ENCODE results near the gene PFDN2.

PFDN2 gene

DNA sequence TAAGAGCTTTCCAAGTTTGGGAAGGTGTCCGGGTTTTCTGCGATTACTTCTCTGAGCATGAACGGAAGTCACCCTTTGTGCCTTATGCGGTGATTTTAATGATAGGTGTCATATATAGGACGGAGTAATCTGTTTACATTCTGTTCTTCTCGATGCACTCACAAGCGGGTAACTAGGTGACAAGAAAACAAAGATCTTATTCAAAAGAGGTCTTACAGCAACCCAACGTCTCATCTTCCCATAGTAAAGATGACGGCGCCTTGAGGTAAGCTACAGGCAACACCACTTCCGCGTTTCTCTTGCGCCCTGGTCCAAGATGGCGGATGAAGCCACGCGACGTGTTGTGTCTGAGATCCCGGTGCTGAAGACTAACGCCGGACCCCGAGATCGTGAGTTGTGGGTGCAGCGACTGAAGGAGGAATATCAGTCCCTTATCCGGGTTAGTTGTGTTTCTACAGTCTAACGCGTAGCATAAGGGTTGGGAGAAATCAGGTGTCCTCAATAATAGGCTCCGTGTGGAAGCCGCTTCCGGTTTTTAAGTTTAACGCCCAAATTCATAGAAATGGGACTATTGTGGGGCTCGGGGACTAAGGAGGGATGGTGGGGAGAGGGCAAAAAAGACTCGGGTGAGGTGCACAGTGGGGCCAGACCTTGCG is 36.0 kb upstream of the PFDN2 start, which contains the start of gene UFC1:
Gene UFC1, plus strand, starts transcription at position 297 of the 656 bp plus-strand sequence. Its CDS starts 20 bp downstream, at position 317.
- peak; percentile 71 for DNase-seq (ENCODE audit: extremely low read depth, low read depth)
- TF ChIP-seq, protein P1, sequence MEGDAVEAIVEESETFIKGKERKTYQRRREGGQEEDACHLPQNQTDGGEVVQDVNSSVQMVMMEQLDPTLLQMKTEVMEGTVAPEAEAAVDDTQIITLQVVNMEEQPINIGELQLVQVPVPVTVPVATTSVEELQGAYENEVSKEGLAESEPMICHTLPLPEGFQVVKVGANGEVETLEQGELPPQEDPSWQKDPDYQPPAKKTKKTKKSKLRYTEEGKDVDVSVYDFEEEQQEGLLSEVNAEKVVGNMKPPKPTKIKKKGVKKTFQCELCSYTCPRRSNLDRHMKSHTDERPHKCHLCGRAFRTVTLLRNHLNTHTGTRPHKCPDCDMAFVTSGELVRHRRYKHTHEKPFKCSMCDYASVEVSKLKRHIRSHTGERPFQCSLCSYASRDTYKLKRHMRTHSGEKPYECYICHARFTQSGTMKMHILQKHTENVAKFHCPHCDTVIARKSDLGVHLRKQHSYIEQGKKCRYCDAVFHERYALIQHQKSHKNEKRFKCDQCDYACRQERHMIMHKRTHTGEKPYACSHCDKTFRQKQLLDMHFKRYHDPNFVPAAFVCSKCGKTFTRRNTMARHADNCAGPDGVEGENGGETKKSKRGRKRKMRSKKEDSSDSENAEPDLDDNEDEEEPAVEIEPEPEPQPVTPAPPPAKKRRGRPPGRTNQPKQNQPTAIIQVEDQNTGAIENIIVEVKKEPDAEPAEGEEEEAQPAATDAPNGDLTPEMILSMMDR (IDR thresholded peaks at IDR 0.05; ENCODE audit: low read depth, low read length): no peak

DNA sequence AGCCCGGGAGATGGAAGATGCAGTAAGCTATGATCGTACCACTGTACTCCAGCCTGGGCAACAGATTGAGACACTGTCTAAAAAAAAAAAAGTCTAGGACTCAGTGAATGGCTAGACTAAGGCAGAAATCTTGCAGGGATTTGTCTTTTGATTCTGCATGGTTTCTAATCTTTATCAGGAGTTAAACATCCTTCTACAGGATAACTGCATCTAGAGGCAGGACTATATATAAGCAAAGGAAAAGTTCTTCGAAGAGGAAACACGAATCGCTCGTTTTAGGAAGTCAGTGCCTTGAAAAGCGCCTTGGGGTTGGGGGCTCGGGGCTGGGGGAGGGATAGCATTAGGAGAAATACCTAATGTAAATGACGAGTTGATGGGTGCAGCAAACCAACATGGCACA is 35.3 kb upstream of the PFDN2 start:
- DNase-seq (ENCODE audit: extremely low read depth, low read depth): no peak
- TF ChIP-seq, protein P1 (IDR thresholded peaks at IDR 0.05; ENCODE audit: low read depth, low read length): no peak

DNA sequence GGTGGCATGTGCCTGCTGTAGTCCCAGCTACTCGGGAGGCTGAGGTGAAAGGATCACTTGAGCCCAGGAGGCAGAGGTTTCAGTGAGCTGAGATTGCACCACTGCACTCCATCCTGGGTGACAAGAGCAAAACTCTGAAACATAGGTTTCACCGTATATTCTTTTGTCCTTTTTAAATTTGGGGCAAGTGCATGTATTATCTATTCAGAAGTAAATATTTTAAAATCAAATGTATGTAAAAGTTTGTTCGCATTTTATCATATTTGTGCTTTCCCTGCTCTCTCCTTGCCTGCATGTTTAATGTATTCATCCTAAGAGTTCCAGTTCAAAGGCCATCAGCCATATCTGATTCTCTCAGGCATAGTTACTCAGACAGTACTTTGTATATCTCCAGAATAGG is 28.0 kb upstream of the PFDN2 start:
- TF ChIP-seq, protein P1 (IDR thresholded peaks at IDR 0.05; ENCODE audit: low read depth, low read length): no peak
- DNase-seq (ENCODE audit: extremely low read depth, low read depth): no peak

DNA sequence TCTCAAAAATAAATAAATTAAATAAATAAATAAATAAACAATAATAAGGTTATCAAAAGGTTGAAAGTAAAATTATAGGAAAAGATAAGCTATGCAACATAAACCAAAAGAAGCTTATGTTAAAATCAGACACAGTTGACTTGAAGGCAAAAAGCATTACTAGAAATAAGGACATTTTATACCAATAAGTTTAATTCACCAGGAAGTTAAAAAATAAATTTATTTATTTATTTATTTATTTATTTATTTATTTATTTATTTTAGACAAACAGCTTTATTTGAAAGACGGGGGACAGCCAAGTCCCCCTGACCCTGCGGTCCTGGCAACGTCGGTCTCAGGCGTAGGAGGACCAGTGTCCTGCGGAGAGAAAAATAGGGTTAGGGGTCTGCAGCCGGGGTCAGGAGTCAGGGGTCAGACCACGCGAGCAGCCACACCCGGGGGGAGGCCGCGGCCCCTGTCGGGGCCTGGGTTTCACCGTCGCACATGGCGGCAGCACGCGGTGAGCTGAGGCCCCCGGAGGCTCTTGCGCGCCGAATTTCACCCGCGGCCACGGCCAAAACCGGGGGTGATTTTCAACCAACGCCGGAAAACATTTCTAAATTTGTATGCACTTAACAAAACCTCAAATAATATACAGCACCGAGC is 23.0 kb upstream of the PFDN2 start:
- DNase-seq (ENCODE audit: extremely low read depth, low read depth): no peak
- TF ChIP-seq, protein P1 (IDR thresholded peaks at IDR 0.05; ENCODE audit: low read depth, low read length): no peak

DNA sequence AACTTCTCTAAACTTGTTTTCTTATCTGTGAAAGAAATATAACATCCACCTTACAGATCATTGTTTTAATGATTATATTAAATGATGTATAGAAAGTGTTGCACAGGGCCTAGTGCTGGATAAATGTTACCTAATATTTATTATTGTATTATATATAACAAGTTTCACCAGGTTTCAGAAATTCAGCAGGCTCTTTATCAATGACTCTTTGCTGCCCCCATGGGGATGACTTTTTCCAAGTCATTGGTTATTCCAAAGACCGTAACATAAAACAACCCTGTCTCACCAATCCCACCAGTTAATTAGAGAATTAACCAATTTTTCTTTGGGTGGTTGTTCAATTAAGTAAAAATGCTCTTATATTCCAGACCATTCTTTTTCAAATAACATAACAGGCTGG is 21.9 kb upstream of the PFDN2 start:
- TF ChIP-seq, protein P1 (IDR thresholded peaks at IDR 0.05; ENCODE audit: low read depth, low read length): peak; percentile 50
- no peak for DNase-seq (ENCODE audit: extremely low read depth, low read depth)

DNA sequence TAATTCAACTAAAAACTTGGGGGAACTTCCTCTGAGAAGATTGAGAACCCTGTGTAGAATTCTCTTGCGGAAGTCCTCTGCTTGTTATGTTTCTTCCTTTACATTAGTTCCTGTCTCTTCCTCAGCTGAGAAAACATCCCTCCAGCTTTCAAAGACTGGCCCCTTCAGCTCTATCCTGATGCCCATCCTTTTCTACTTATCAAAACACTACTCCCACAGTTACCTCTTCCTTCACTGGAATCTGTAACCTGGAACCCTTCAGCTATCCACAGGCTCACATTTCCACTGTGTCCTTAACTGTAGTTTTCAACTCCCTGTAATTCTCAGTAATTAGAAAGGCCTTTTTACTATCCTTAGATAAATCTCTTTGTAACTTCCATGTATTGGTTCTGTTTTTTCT is 20.6 kb upstream of the PFDN2 start:
- TF ChIP-seq, protein P1 (IDR thresholded peaks at IDR 0.05; ENCODE audit: low read depth, low read length): no peak
- no peak for DNase-seq (ENCODE audit: extremely low read depth, low read depth)

DNA sequence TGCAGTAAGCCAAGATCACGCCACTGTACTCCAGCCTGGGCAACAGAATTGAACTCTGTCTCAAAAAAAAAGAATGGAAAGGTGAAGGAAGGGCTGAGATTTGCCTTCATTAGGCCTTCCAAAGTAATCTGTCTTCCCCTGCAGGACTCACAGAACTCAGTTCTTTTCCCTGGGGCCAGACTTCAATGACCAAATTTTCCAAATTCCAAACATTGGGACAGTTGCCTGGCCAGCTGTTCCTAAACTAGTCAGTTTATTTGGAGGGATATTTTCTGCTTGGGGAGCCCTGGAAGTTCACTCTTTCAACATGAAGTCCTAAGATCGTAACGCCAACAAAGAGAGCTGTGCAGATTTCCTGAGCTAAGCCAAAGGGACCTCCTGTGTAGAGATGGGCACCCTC is 20.0 kb upstream of the PFDN2 start:
- no peak for DNase-seq (ENCODE audit: extremely low read depth, low read depth)
- TF ChIP-seq, protein P1 (IDR thresholded peaks at IDR 0.05; ENCODE audit: low read depth, low read length): no peak
